ENCODE data around the gene VWF.

DNA sequence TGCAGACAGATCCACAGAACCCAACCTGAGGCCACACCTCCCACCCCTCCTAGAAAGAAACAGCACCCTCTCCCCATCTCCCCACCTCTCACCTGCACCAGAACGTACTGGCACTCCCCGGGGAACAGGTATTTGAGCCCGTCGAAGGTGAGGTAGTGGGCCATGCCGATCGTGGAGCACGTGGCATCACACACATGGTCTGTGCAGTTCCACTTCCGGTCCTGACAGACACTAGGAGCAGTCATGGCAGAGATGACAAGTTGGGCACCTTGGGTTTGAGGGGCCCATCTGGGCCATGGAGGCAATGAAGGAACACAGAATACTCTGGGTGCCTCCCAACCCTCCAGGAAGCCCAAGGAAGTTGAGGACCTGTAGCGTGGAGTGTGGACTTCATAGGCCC, 89.9 kb downstream of the VWF start:
- TF ChIP-seq POLR2A (IDR thresholded peaks at IDR 0.05) (no peak), CTCF (IDR thresholded peaks at IDR 0.05) (no peak)
